GM19240 (cell line): ENCODE results near the gene C1D.
"Not testable (repeated sequence)": the region's sequence is repeated elsewhere in the genome, so short reads cannot be mapped to it uniquely, and the experiment has no call there.

Experiments used
- DNase-seq: peaks from one replicate; pipeline ENCODE4 v3.0.0; 2011; ENCODE audit warnings: low spot score; ENCODE audit not compliant: insufficient read length

Gene C1D

GRCh38 chr2:68009526-68009925 is 53.3 kb downstream of the C1D start:
- no peak for DNase-seq

GRCh38 chr2:68000170-68000825 is 62.5 kb downstream of the C1D start:
- no peak for DNase-seq

- DNase-seq, result no peak
Observed at GRCh38 chr2:67999332-67999731, 63.5 kb downstream of the C1D start.

GRCh38 chr2:67997903-67998302 is 64.9 kb downstream of the C1D start:
- no peak for DNase-seq

- DNase-seq, result no peak
Observed at GRCh38 chr2:67997528-67997900, 65.3 kb downstream of the C1D start.

GRCh38 chr2:67996772-67997527 is 65.9 kb downstream of the C1D start:
- no peak for DNase-seq

GRCh38 chr2:67994716-67995115 is 68.1 kb downstream of the C1D start:
- DNase-seq, result no peak

GRCh38 chr2:67994069-67994468 is 68.7 kb downstream of the C1D start:
- DNase-seq, result not testable (repeated sequence)

GRCh38 chr2:67993329-67993728 is 69.5 kb downstream of the C1D start:
- no peak for DNase-seq

GRCh38 chr2:67991456-67991855 is 71.3 kb downstream of the C1D start:
- no peak for DNase-seq
